Activated CD8-positive, alpha-beta memory T cell treated with anti-CD3 and anti-CD28 coated beads, Interleukin-2, amount 50 U/mL, for 1 hour (primary cell): Measurements from ENCODE around the gene DYNLT5.
A peak's percentile ranks its signal among the peaks of the same experiment; 100 is the strongest.
"Not testable (repeated sequence)": the region's sequence is repeated elsewhere in the genome, so short reads cannot be mapped to it uniquely, and the experiment has no call there.

Source experiments
- DNase-seq: peaks from one replicate; pipeline ENCODE4 v3.0.0-alpha.2; 2020; ENCODE audit errors: extremely low read depth

Gene DYNLT5

GRCh38 chr1:66750577-66750976, 1.7 kb upstream of the DYNLT5 start:
- DNase-seq = no peak

- no peak for DNase-seq
These were observed 1.1 kb upstream of the DYNLT5 start for GRCh38 chr1:66751160-66751559.

GRCh38 chr1:66752671-66753371, 562 bp downstream of the DYNLT5 start:
- no peak for DNase-seq

GRCh38 chr1:66757722-66758240, 5.5 kb downstream of the DYNLT5 start:
- DNase-seq = no peak

- DNase-seq = no peak
These were observed 6.0 kb downstream of the DYNLT5 start for GRCh38 chr1:66758241-66758755.

- no peak for DNase-seq
These were observed 8.2 kb downstream of the DYNLT5 start for GRCh38 chr1:66760506-66760905.

- no peak for DNase-seq
These were observed 9.0 kb downstream of the DYNLT5 start for GRCh38 chr1:66761221-66761620.

- DNase-seq = peak; percentile 25
These were observed 12.8 kb downstream of the DYNLT5 start for GRCh38 chr1:66764994-66765578.

- DNase-seq = no peak
These were observed 15.4 kb downstream of the DYNLT5 start for GRCh38 chr1:66767626-66768025.

- DNase-seq = no peak
These were observed 16.7 kb downstream of the DYNLT5 start for GRCh38 chr1:66768965-66769364.

GRCh38 chr1:66769512-66770229, 17.4 kb downstream of the DYNLT5 start:
- DNase-seq = no peak

GRCh38 chr1:66770240-66770639, 18.0 kb downstream of the DYNLT5 start:
- DNase-seq = no peak

GRCh38 chr1:66770694-66771093, 18.4 kb downstream of the DYNLT5 start:
- DNase-seq = no peak

- no peak for DNase-seq
These were observed 21.0 kb downstream of the DYNLT5 start for GRCh38 chr1:66773227-66773626.

GRCh38 chr1:66774438-66774837, 22.2 kb downstream of the DYNLT5 start:
- no peak for DNase-seq

GRCh38 chr1:66775646-66776045, 23.4 kb downstream of the DYNLT5 start:
- DNase-seq = no peak

- DNase-seq = no peak
These were observed 25.6 kb downstream of the DYNLT5 start for GRCh38 chr1:66777831-66778230.

- no peak for DNase-seq
These were observed 26.0 kb downstream of the DYNLT5 start for GRCh38 chr1:66778266-66778665.

GRCh38 chr1:66778969-66779368, 26.7 kb downstream of the DYNLT5 start:
- DNase-seq = no peak

- no peak for DNase-seq
These were observed 27.3 kb downstream of the DYNLT5 start for GRCh38 chr1:66779475-66780078.

- not testable (repeated sequence) for DNase-seq
These were observed 33.5 kb downstream of the DYNLT5 start for GRCh38 chr1:66785800-66786199.

- DNase-seq = no peak
These were observed 35.4 kb downstream of the DYNLT5 start for GRCh38 chr1:66787641-66788040.
